Astrocyte of the spinal cord (primary cell): ENCODE data around the gene BCCIP.

Source experiments
- DNase-seq: peaks from one replicate; pipeline ENCODE4 v3.0.0; 2011; ENCODE audit warnings: low read depth, low spot score
- H3K4me3 ChIP-seq: 2 replicates; pipeline ENCODE4 v1.5.1; 2011; ENCODE audit warnings: low read depth, mild to moderate bottlenecking, low read length, moderate library complexity
- CTCF ChIP-seq: IDR thresholded peaks from 2 replicates; pipeline ENCODE4 v1.5.1; 2012; ENCODE audit warnings: low read depth, mild to moderate bottlenecking, low read length, inconsistent platforms
- in situ Hi-C: cut with HindIII; loops from 2 replicates; pipeline ENCODE4 v1.10.0; 2017; ENCODE audit warnings: low sequenced_read_pairs

Gene BCCIP

GRCh38 chr10:125779403-125780327 is 43.7 kb upstream of the BCCIP start:
- DNase-seq, result no peak
- in situ Hi-C loops, result no loop called here
- TF ChIP-seq CTCF, result no peak
- H3K4me3 ChIP-seq, result no peak overlapping the region

DNA sequence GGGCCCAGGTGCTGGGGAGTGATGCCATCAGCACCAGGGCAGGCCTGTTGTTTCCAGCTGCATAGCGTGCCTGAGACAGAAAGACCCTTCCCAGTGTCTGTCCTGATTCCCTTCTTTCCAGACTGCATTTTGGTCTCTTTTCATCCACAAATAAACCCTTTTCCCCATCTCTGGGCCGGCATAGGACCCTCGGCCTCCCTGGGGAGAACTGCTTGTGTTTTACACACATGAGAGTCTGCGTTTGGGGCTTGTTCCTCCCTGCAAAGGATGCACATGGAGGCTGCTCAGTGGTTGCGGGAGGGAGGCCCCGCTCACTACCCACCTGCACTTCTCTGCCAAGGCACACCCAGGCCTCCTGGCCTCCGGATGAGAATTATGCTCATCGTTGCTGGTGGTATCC is 42.0 kb upstream of the BCCIP start:
- in situ Hi-C loops, result no loop called here
- TF ChIP-seq CTCF, result no peak
- DNase-seq, result no peak
- no peak overlapping the region for H3K4me3 ChIP-seq

GRCh38 chr10:125782054-125782453 is 41.3 kb upstream of the BCCIP start:
- no peak for DNase-seq
- in situ Hi-C loops, result no loop called here
- no peak overlapping the region for H3K4me3 ChIP-seq
- TF ChIP-seq CTCF, result no peak

GRCh38 chr10:125782616-125783015 is 40.7 kb upstream of the BCCIP start:
- DNase-seq, result no peak
- no peak overlapping the region for H3K4me3 ChIP-seq
- no peak for TF ChIP-seq CTCF
- in situ Hi-C loops, result no loop called here

GRCh38 chr10:125783408-125783807 is 39.9 kb upstream of the BCCIP start:
- H3K4me3 ChIP-seq, result no peak overlapping the region
- in situ Hi-C loops, result no loop called here
- TF ChIP-seq CTCF, result no peak
- no peak for DNase-seq

- no peak overlapping the region for H3K4me3 ChIP-seq
- no peak for TF ChIP-seq CTCF
- no peak for DNase-seq
- in situ Hi-C loops, result no loop called here
These were observed 39.4 kb upstream of the BCCIP start for GRCh38 chr10:125783957-125784356.
